Lung (tissue), 12 donors: ENCODE results near the gene SMC3. TPM values are rescaled to one million over a fixed set of nuclear protein-coding genes. Genes with fewer than 3 reads are reported as not detected.

Experiments used
- ATAC-seq: fragments of 200-7000 bp; cut with Tn5 transposase; one replicate; pipeline ENCODE4 v1.9.1; 2020; ENCODE audit warnings: moderate number of reproducible peaks; ENCODE audit not compliant: insufficient read depth, low FRiP score
- DNase-seq, 3 donors: peaks; one replicate each; pipeline ENCODE4 v3.0.0-alpha.2; 2013 to 2017
- H3K27ac ChIP-seq, 2 donors: one replicate each; pipeline ENCODE4 v1.5.1; 2013; ENCODE audit warnings: mild to moderate bottlenecking in 2 of 2, moderate library complexity in 2 of 2, control low read depth in 1 of 2, inconsistent platforms in 1 of 2, low read depth in 1 of 2, low read length in 1 of 2
- H3K27me3 ChIP-seq, 3 donors: one replicate each; pipeline ENCODE4 v1.5.1; 2013; ENCODE audit warnings: low read length in 2 of 3; ENCODE audit not compliant: control insufficient read depth in 3 of 3, insufficient read depth in 3 of 3
- H3K36me3 ChIP-seq, 4 donors: one replicate each; pipeline ENCODE4 v1.5.1; 2013; ENCODE audit warnings: low read length in 4 of 4, mild to moderate bottlenecking in 1 of 4, moderate library complexity in 1 of 4; ENCODE audit not compliant: control insufficient read depth in 4 of 4, insufficient read depth in 4 of 4
- H3K4me1 ChIP-seq, 5 donors: one replicate each; pipeline ENCODE4 v1.5.1; 2013; ENCODE audit warnings: low read length in 5 of 5, mild to moderate bottlenecking in 2 of 5, moderate library complexity in 1 of 5; ENCODE audit not compliant: control insufficient read depth in 5 of 5, insufficient read depth in 5 of 5
- H3K4me3 ChIP-seq: one replicate; pipeline ENCODE4 v1.5.1; 2013; ENCODE audit warnings: mild to moderate bottlenecking, control low read depth, moderate library complexity
- H3K9ac ChIP-seq, 2 donors: one replicate each; pipeline ENCODE4 v1.5.1; 2013; ENCODE audit warnings: low read length in 2 of 2, control low read depth in 1 of 2; ENCODE audit not compliant: insufficient read depth in 1 of 2
- H3K9me3 ChIP-seq, 4 donors: one replicate each; pipeline ENCODE4 v1.5.1; 2013; ENCODE audit warnings: low read length in 3 of 4, mild to moderate bottlenecking in 1 of 4, moderate library complexity in 1 of 4; ENCODE audit not compliant: control insufficient read depth in 4 of 4, insufficient read depth in 3 of 4
- WGBS, 2 donors: extraction: QIAGEN DNeasy Blood & Tissue Kit; methylation state at CpG; one replicate each; pipeline ENCODE4 v1.1.7; 2013; 5-methylcytosine and 5-hydroxymethylcytosine counted together
- polyA plus RNA-seq, 2 donors: library from polyadenylated mRNA; stranded (reverse); fragments of 200-250 nt; gene quantifications; one replicate each; pipeline ENCODE4 v1.2.1, GENCODE V29; 2013
- total RNA-seq, 2 donors: library from RNA; depleted of rRNA in 1 of 2; stranded (reverse); fragments of >200 nt in 1 of 2; gene quantifications; one replicate each; pipeline ENCODE4 v1.2.1, GENCODE V29; 2014 to 2021
- TF ChIP-seq, protein P1 (sequence below): IDR thresholded peaks from 2 replicates; pipeline ENCODE4 v1.5.1; 2012; ENCODE audit warnings: mild to moderate bottlenecking; ENCODE audit errors: control extremely low read depth, extremely low read depth
- donor health status: control.
- donor health status: control.
- donor health status: Bipolar disorder and iron deficiency.
- donor health status: healthy.
- donor health status: DM: yes; HTN: yes; CAD: no.

Gene SMC3
- total and polyA plus RNA-seq, 4 donors, result 11.9 to 41.3 (median 20.2) TPM

GRCh38 chr10:110546499-110547110 is 20.9 kb upstream of the SMC3 start:
- peaks cover 0 to 20% (median 8%) of the 10 kb centered on the region in 3 donors for H3K27me3 ChIP-seq
- no peak overlapping the region for H3K9ac ChIP-seq
- H3K4me3 ChIP-seq, result no peak overlapping the region
- peaks cover 0 to 10% (median 0%) of the 10 kb centered on the region in 5 donors for H3K4me1 ChIP-seq
- DNase-seq, result no peak
- no peak for ATAC-seq
- TF ChIP-seq, protein P1, sequence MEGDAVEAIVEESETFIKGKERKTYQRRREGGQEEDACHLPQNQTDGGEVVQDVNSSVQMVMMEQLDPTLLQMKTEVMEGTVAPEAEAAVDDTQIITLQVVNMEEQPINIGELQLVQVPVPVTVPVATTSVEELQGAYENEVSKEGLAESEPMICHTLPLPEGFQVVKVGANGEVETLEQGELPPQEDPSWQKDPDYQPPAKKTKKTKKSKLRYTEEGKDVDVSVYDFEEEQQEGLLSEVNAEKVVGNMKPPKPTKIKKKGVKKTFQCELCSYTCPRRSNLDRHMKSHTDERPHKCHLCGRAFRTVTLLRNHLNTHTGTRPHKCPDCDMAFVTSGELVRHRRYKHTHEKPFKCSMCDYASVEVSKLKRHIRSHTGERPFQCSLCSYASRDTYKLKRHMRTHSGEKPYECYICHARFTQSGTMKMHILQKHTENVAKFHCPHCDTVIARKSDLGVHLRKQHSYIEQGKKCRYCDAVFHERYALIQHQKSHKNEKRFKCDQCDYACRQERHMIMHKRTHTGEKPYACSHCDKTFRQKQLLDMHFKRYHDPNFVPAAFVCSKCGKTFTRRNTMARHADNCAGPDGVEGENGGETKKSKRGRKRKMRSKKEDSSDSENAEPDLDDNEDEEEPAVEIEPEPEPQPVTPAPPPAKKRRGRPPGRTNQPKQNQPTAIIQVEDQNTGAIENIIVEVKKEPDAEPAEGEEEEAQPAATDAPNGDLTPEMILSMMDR, result no peak
- WGBS, 2 donors, result 66 to 75% methylated on average over 7 of the region's 7 CpGs
- H3K27ac ChIP-seq, result peak overlapping the region in 1 of 2 donors; percentile 4
- H3K9me3 ChIP-seq, result no peaks in the 10 kb centered on the region
- H3K36me3 ChIP-seq, result no peaks in the 10 kb centered on the region

- no peak overlapping the region for H3K27ac ChIP-seq
- WGBS, 2 donors, result 14 to 18% methylated on average over 8 of the region's 8 CpGs
- H3K9ac ChIP-seq, result no peak overlapping the region
- TF ChIP-seq, protein P1, result peak; percentile 83
- H3K4me3 ChIP-seq, result no peak overlapping the region
- peaks cover 0 to 10% (median 0%) of the 10 kb centered on the region in 5 donors for H3K4me1 ChIP-seq
- peak; percentile 62 for ATAC-seq
- no peaks in the 10 kb centered on the region for H3K9me3 ChIP-seq
- peaks cover 0 to 26% (median 8%) of the 10 kb centered on the region in 3 donors for H3K27me3 ChIP-seq
- DNase-seq, result peak in 2 of 3 donors; percentile 81 to 85
- no peaks in the 10 kb centered on the region for H3K36me3 ChIP-seq
These were observed 20.2 kb upstream of the SMC3 start for GRCh38 chr10:110547139-110547761.

GRCh38 chr10:110548002-110548401 is 19.5 kb upstream of the SMC3 start:
- Histone ChIP-seq H3K27me3 (peaks cover 0 to 27% (median 8%) of the 10 kb centered on the region in 3 donors), H3K9me3 (no peaks in the 10 kb centered on the region), H3K4me1 (peaks cover 0 to 10% (median 0%) of the 10 kb centered on the region in 5 donors), H3K4me3 (no peak overlapping the region), H3K27ac (no peak overlapping the region), H3K36me3 (no peaks in the 10 kb centered on the region), H3K9ac (no peak overlapping the region)
- TF ChIP-seq, protein P1, result no peak
- WGBS, 2 donors, result 65 to 74% methylated on average over 5 of the region's 5 CpGs
- DNase-seq (no peak), ATAC-seq (no peak)
